Hematopoietic multipotent progenitor cell treated with erythropoietin and hydrocortisone succinate and interleukin-3 and kit ligand, for 6 days (in vitro differentiated cells): ENCODE measurements around the gene RABEP2.
A peak's percentile ranks its signal among the peaks of the same experiment; 100 is the strongest.
"Not testable (repeated sequence)": the region's sequence is repeated elsewhere in the genome, so short reads cannot be mapped to it uniquely, and the experiment has no call there.

Experiments
- DNase-seq: peaks from one replicate; pipeline ENCODE4 v3.0.0-alpha.2; 2015

Gene RABEP2

DNA sequence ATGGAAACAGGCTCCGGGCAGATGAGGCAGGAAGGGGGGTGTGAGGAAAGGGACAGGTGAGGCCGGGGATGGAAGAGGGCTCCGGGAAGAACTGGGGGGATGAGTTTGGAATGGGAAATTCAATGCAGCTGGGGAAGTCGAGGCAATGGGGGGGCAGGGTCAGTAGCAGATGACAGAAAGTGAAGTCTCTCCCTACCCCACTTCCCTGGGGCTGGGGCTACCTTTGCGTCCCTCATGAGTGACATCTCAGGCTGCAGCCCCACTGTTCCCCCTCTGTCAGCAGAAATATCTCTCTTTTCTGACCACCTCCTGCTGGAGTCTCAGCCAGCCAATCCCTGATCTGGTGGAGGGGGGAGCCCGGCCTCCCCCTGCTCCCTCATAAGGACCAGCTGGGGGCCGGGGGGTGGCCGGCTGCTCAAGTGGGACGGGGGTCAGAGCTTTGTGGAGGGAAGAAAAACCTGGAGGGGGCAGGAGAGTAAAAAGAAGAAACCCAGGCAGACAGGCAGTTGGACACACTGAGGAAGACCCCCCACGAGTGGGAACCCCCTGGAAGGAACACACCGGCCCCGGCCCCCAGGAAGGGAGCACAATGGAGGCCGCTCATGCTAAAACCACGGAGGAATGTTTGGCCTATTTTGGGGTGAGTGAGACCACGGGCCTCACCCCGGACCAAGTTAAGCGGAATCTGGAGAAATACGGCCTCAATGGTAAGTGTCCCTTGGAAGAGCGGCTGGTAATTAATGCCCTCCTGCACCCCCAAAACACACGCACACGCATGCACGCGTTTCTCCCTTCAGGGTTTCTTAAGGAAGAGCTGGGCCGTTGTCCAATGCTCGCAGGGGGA lies 46.7 kb downstream of the RABEP2 start, which contains the start of gene ATP2A1:
Gene ATP2A1 (plus strand): TSS at position 406 of the 844 bp plus-strand sequence. CDS start 184 bp downstream, at position 590.
- DNase-seq, result no peak

- no peak for DNase-seq
These were observed 47.4 kb downstream of the RABEP2 start for GRCh38 chr16:28877655-28878000.

- no peak for DNase-seq
These were observed 47.9 kb downstream of the RABEP2 start for GRCh38 chr16:28876973-28877654.

- no peak for DNase-seq
These were observed 48.9 kb downstream of the RABEP2 start for GRCh38 chr16:28876019-28876659.

DNA sequence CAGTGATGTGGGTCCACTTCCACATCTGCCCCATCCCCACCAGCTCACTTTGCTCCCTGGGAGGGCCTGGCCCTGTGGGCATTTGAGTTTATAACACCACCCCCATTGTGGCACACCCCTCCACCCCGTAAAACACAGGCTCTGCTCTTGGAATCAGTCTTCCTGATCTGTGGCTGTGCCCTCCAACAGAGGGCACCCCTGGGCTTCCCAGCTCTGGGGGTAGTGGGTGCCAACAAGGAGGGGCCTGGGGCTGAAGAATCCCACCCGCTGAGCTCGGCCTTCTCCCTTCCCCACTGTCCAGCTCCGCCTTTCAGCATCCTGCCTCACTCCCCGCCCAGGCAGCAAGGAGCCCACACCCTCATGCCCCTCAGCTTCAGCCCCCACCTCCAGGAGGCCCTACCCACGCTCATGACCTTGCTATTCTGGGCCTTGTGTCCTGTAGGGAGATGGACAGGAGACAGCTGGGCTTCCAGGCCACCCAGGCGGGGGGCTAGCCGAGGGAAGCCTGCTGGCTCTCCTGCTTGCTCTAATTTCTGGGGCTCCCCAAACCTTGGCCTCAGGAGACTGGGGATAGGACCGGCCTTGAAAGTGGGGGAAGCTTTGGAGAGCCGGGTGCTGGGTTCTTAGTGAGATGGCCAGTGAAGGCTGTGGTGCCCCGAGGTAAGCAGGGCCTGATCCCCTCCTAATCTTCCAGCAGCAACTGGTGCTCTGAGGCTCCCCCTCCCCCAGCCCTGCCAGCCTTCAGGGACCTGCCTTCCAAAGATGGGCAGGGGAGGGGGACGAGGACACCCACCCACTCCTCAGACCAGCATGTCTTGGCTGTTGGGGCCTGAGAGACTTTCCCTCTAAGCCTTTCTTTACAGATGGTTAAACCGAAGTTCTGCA lies 49.7 kb downstream of the RABEP2 start:
- no peak for DNase-seq

DNA sequence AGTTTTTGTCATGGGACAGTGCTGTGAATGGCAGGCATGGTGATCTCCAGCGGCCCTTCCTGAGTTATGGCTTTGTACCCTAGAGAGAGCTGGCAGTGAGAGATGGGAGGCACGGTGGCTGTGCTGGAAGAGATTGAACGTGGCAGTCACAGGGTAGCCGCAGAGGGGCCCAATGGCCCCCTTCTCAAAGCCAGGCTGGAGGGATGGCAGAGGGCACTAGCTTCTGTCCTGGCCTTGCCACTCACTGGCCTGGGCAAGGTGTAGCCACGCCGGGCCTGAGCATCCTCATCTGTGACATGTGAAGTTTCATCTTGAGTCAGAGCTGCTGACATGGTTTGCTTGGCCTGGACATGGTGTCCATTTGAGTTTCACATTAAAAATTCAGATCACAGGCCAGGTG lies 50.6 kb downstream of the RABEP2 start:
- no peak for DNase-seq

GRCh38 chr16:28873543-28874201 lies 51.4 kb downstream of the RABEP2 start:
- DNase-seq, result peak; percentile 72

DNA sequence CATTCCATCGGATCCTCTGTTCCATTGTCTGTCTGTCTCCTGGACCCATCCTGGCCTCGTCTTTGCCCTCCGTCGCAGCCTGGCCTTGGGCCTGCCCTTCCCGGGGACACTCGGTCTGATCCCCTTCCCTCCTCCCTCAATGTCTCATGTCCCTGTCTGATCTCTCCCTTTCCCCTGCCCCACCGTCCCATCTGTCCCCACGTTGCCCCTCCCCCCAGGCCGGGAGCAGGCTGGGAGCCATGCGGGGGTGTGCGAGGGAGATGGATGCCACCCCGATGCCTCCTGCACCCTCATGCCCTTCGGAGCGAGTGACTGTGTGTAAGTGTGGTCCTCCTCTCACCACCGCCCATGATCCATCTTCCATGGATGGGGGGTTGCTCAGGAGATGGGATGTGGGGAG lies 52.1 kb downstream of the RABEP2 start:
- DNase-seq, result no peak

- no peak for DNase-seq
These were observed 55.8 kb downstream of the RABEP2 start for GRCh38 chr16:28869201-28869600.

DNA sequence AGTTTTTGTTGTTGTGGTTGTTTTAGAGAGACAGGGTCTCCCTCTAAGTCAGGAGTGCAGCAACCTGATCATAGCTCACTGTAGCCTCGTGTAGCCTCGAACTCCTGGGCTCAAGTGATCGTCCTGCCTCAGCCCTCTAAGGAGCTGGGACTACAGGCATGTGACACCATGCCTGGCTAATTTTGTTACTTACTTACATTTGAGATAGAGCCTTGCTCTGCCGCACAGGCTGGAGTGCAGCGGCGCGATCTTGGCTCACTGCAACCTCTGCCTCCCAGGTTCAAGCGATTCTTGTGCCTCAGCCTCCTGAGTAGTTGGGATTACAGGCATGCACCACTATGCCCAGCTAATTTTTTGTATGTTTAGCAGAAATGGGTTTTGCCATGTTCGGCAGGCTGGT lies 57.4 kb downstream of the RABEP2 start:
- not testable (repeated sequence) for DNase-seq

DNA sequence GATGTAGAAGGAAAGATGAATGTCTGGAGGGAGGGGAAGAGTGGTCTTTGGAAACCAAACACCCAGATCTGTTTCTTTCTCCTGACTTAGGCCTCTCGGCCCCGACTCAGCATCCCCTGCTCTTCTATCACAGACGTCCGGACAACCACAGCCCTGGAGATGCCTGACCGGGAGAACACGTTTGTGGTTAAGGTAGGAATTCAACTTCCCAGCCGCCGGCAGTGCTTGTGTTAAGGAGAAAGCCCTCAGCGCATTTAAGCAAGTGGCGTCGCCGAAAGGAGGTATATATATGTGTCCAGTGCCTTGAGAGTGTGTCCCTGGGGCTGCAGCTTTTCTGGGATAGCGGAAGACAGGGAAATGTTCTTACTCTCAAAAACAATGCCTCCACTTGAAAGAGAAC lies 57.8 kb downstream of the RABEP2 start:
- DNase-seq, result no peak

DNA sequence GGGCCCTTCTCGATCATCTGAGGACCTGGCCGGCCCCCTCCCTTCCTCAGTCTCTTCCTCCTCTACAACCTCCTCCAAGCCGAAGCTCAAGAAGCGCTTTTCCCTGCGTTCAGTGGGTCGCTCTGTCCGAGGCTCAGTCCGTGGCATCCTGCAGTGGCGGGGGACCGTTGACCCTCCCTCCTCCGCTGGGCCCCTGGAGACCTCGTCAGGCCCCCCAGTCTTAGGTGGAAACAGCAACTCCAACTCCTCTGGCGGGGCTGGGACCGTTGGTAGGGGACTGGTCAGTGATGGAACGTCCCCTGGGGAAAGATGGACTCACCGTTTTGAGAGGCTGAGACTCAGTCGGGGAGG lies 58.6 kb downstream of the RABEP2 start:
- no peak for DNase-seq

GRCh38 chr16:28865722-28866453 lies 59.1 kb downstream of the RABEP2 start:
- no peak for DNase-seq

DNA sequence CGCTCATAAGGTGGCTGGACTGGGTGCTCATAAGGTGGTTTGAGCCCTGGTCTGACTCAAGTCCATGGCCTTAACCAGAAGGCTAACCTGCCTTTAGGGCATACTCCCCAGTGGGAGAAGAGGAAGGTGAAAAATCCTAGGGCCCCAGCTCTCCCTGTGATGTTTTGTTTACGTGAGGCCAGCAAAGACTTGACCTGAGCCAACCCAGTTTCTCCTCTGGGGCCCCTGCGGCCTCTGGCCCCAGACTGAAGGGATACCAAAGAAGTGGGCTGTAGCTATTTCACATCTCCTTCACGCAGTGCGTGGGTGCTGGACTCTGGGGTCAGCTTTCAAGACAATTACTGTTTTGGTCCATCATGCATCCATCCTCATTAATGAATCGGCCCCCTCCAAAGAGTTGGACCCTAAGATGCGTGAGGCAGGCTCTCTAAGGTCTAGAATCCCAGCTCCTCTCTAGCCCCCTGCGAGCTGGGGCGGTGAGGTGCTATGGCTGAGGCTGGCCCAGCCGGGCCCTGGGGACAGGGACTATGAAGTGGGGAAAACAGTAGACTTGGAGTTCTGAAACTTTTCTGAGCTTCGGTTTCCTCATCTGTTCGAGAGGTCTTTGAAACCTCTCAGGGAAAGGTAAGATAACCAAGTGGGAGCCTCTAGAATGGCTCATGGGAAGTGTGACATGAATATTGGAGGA lies 59.9 kb downstream of the RABEP2 start:
- no peak for DNase-seq

GRCh38 chr16:28863929-28864793 lies 60.9 kb downstream of the RABEP2 start:
- peak; percentile 47 for DNase-seq

DNA sequence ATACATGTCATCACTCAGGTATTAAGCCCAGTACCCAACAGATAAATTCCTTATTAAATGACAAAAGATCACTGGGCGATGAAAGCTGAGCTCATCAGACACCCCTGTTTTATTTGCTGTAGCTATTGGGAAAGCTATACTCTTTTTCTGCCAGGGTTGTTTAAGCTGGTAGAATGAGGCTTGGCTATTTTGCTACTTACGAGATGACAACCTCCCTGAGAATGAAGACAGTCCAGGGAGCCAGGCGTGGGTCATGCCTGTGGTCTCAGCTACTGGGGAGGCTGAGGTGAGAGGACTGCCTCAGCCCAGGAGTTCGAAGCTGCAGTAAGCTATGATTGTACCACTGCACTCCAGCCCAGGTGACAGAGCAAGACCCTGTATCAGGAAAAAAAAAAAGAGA lies 65.7 kb downstream of the RABEP2 start:
- no peak for DNase-seq

GRCh38 chr16:28858421-28858820 lies 66.6 kb downstream of the RABEP2 start:
- no peak for DNase-seq
